RWPE2 (cell line): ENCODE results near the gene SPAAR.

Source experiments
- ATAC-seq: fragments of 200-7000 bp; cut with Tn5 transposase; 3 replicates; pipeline ENCODE4 v1.9.1; 2021; ENCODE audit warnings: low read depth
- DNase-seq: peaks from one replicate; pipeline ENCODE4 v3.0.0-alpha.2; 2020; ENCODE audit warnings: low spot score
- H3K27ac ChIP-seq: fragments of 450-650 bp; 2 replicates; pipeline ENCODE4 v1.5.1; 2017; ENCODE audit warnings: mild to moderate bottlenecking; ENCODE audit not compliant: poor library complexity, severe bottlenecking
- H3K27me3 ChIP-seq: fragments of 250-450 bp; sonication (Bioruptor Pico); 2 replicates; pipeline ENCODE4 v1.5.1; 2021; ENCODE audit warnings: mild to moderate bottlenecking, moderate library complexity; ENCODE audit not compliant: insufficient read depth, poor library complexity, severe bottlenecking
- H3K36me3 ChIP-seq: fragments of 250-450 bp; sonication (Bioruptor Pico); 2 replicates; pipeline ENCODE4 v1.5.1; 2020; ENCODE audit warnings: low read depth, mild to moderate bottlenecking, moderate library complexity
- H3K4me1 ChIP-seq: fragments of 250-450 bp; sonication (Bioruptor Pico); 2 replicates; pipeline ENCODE4 v1.5.1; 2021; ENCODE audit warnings: mild to moderate bottlenecking, moderate library complexity; ENCODE audit not compliant: insufficient read depth, poor library complexity, severe bottlenecking
- H3K4me3 ChIP-seq: fragments of 250-450 bp; sonication (Bioruptor Pico); 2 replicates; pipeline ENCODE4 v1.5.1; 2021; ENCODE audit warnings: mild to moderate bottlenecking, moderate library complexity; ENCODE audit not compliant: severe bottlenecking
- H3K9me3 ChIP-seq: fragments of 250-450 bp; sonication (Bioruptor Pico); 2 replicates; pipeline ENCODE4 v1.5.1; 2021; ENCODE audit warnings: mild to moderate bottlenecking, moderate library complexity; ENCODE audit not compliant: severe bottlenecking
- TF ChIP-seq, protein P1 (sequence below): fragments of 450-650 bp; IDR thresholded peaks from one replicate; pipeline ENCODE4 v1.5.1; 2017; ENCODE audit warnings: mild to moderate bottlenecking, moderate library complexity; ENCODE audit not compliant: poor library complexity, severe bottlenecking

SPAAR gene

DNA sequence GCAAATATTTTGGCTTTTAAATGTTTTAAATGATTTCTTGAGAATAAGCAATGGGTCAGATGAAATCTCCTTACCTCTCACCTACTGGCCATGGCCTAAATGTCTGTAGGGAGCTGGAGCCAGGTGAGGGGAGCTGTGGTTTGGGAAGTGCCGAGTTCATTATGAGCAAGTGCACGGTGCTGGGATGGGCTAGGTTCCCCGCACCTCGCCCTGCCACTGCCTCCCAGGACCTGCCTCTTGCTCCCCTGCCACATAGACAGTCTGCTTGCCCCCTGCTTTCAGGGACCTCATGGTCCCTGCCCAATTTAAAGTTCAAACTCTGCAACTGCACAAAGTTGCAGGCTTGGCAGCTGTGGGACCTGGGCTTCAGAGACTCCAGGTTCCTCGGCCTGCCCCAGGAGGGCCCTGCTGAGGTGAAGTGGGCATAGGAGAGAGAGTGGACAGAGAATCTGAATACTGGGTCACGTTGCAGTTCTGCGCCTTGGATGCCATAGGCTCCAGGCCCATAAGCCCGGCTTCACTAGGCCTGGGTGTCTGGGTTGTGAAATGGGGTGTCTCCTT, 44.5 kb upstream of the SPAAR start:
- no peak for ATAC-seq
- Histone ChIP-seq H3K9me3 (no peaks in the 10 kb centered on the region), H3K27me3 (no peaks in the 10 kb centered on the region), H3K4me1 (peaks cover 3% of the 10 kb centered on the region), H3K36me3 (no peaks in the 10 kb centered on the region), H3K4me3 (no peak overlapping the region), H3K27ac (no peak overlapping the region)
- no peak for DNase-seq
- TF ChIP-seq, protein P1, sequence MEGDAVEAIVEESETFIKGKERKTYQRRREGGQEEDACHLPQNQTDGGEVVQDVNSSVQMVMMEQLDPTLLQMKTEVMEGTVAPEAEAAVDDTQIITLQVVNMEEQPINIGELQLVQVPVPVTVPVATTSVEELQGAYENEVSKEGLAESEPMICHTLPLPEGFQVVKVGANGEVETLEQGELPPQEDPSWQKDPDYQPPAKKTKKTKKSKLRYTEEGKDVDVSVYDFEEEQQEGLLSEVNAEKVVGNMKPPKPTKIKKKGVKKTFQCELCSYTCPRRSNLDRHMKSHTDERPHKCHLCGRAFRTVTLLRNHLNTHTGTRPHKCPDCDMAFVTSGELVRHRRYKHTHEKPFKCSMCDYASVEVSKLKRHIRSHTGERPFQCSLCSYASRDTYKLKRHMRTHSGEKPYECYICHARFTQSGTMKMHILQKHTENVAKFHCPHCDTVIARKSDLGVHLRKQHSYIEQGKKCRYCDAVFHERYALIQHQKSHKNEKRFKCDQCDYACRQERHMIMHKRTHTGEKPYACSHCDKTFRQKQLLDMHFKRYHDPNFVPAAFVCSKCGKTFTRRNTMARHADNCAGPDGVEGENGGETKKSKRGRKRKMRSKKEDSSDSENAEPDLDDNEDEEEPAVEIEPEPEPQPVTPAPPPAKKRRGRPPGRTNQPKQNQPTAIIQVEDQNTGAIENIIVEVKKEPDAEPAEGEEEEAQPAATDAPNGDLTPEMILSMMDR: no peak

DNA sequence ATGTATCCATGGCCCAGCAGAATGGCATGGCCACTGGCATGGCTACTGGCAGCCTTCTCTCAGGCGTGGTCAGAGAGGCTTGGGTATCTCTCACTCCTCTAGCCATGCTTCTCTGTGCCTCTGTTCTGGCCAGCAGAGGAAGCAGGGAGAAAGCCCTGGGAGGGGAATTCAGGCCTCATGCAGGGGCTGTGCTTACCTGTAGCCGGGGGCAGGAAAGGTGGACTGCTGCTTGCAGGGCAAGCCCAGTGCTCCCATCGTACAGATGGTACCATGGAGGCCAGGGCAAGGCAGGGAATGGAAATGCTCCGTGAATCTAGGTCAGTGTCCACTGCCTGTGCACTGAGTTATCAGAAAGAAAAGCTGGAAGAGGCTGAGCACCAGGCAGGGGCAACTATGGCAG, 41.8 kb upstream of the SPAAR start:
- peaks cover 6% of the 10 kb centered on the region for H3K4me1 ChIP-seq
- no peaks in the 10 kb centered on the region for H3K36me3 ChIP-seq
- ATAC-seq (no peak), DNase-seq (no peak)
- H3K27ac ChIP-seq: no peak overlapping the region
- TF ChIP-seq, protein P1: no peak
- no peaks in the 10 kb centered on the region for H3K9me3 ChIP-seq
- H3K27me3 ChIP-seq: no peaks in the 10 kb centered on the region
- H3K4me3 ChIP-seq: no peak overlapping the region

DNA sequence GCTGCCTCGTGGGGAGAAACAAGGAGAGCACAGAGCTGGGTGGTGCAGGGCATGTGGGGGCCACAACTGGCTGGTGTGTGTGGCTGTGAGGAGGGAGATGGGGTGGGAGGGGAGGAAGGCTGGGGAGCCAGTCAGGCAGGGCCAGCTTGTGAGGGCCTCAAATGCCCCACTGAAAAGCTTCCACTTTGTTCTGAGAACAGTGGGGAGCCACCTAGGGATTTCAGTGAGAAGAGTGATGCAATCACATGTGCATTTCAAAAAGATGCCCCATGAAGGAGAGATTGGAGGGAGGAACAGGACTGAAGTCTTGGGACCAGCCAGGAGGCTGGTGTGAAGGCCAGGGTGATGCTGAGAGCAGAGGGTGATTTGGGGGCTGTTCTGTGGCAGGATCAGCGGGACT, 40.4 kb upstream of the SPAAR start:
- Histone ChIP-seq H3K27ac (no peak overlapping the region), H3K4me3 (no peak overlapping the region), H3K9me3 (no peaks in the 10 kb centered on the region), H3K36me3 (no peaks in the 10 kb centered on the region), H3K27me3 (no peaks in the 10 kb centered on the region), H3K4me1 (peaks cover 6% of the 10 kb centered on the region)
- ATAC-seq (no peak), DNase-seq (no peak)
- TF ChIP-seq, protein P1: no peak

DNA sequence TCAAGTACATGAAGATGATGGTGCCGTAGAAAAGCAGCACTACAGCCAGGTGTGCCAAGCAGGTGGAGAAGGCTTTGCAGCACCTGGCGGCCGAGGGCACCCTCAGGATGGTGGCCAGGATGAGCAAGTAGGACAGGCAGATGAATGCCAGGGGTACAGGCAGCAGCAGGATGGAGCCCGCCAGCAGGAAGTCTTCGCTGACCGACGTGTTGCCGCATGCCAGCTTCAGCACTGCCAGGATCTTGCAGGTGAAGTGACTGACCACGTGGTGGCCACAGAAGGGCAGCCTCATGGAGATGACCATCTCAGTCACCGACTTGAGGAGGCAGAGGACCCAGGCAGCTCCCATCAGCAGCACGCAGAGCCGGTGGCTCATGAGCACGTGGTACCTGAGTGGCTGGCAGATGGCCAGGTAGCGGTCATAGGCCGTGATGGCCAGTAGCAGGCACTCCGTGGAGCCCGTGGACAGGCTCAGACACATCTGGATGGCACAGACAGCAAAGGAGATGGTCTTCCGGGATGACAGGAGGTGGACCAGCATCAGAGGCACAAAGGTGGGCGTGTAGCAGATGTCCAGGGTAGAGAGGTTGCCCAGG, 39.6 kb upstream of the SPAAR start:
- H3K36me3 ChIP-seq: no peaks in the 10 kb centered on the region
- H3K4me3 ChIP-seq: no peak overlapping the region
- H3K4me1 ChIP-seq: peaks cover 6% of the 10 kb centered on the region
- ATAC-seq (no peak), DNase-seq (no peak)
- H3K27me3 ChIP-seq: no peaks in the 10 kb centered on the region
- TF ChIP-seq, protein P1: no peak
- H3K27ac ChIP-seq: no peak overlapping the region
- H3K9me3 ChIP-seq: no peaks in the 10 kb centered on the region

DNA sequence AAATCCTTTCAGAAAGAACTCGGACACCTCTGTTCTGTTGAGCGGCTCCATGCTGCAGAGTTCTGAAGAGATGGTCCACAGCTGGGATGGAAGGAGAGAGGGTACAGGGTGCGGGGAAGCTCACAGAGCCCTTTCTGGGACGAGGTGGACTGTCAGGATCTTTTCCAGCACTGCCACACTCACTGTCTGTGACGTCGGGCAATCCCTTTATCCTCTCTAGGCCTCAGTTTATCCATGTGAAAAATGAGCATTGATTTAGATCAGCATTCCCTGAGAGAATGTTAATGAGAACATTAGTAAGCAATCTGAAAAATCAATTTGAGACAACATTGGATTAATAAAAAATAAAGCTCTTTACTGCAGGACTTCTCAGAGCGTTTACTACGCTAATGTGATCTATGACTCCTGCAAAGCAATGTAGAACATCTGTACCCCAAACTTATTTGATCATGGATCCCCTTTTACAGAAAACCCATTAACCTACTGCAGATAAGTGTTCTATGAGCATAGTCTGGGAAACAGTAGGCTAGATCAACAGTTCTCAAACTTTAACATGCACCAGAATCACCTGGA, 38.9 kb upstream of the SPAAR start, which contains the start of gene OR13J1:
OR13J1 (minus strand) TSS at position 51 of the 573 bp plus-strand sequence; CDS start at position 51, 0 bp downstream.
- no peaks in the 10 kb centered on the region for H3K36me3 ChIP-seq
- DNase-seq (no peak), ATAC-seq (no peak)
- H3K27ac ChIP-seq: no peak within 1 kb of the TSS
- peaks cover 6% of the 10 kb centered on the region for H3K4me1 ChIP-seq
- no peaks in the 10 kb centered on the region for H3K9me3 ChIP-seq
- no peak within 1 kb of the TSS for H3K4me3 ChIP-seq
- no peaks in the 10 kb centered on the region for H3K27me3 ChIP-seq
- TF ChIP-seq, protein P1: no peak
